Urothelium cell line (cell line): ENCODE results near the gene POLN.
A peak's percentile ranks its signal among the peaks of the same experiment; 100 is the strongest.

Experiments used
- DNase-seq: peaks from one replicate; pipeline ENCODE4 v3.0.0; 2011; ENCODE audit warnings: low spot score, mixed read lengths
- FAIRE-seq: peaks from 2 replicates; lab custom pipeline; 2011; peaks lifted over from hg19 to GRCh38; lab: Jason Lieb, UNC

The POLN gene

GRCh38 chr4:2252530-2253091 is 10.7 kb upstream of the POLN start:
- no peak for FAIRE-seq
- no peak for DNase-seq

- DNase-seq, result no peak
- no peak for FAIRE-seq
Measured at GRCh38 chr4:2251795-2252529, 10.0 kb upstream of the POLN start.

GRCh38 chr4:2251073-2251794 is 9.3 kb upstream of the POLN start:
- FAIRE-seq (no peak), DNase-seq (no peak)

- no peak for DNase-seq
- FAIRE-seq, result no peak
Measured at GRCh38 chr4:2250357-2251072, 8.6 kb upstream of the POLN start.

- no peak for FAIRE-seq
- DNase-seq, result no peak
Measured at GRCh38 chr4:2249526-2250356, 7.8 kb upstream of the POLN start.

- no peak for FAIRE-seq
Measured at GRCh38 chr4:2248821-2249261, 6.9 kb upstream of the POLN start.

GRCh38 chr4:2248044-2248780 is 6.3 kb upstream of the POLN start:
- no peak for FAIRE-seq
- DNase-seq, result no peak

More at GRCh38 chr4:2248821-2249261, 6.9 kb upstream of the POLN start:
- no peak for DNase-seq

- FAIRE-seq (no peak), DNase-seq (no peak)
Measured at GRCh38 chr4:2247128-2248043, 5.5 kb upstream of the POLN start.

GRCh38 chr4:2246384-2247127 is 4.6 kb upstream of the POLN start:
- FAIRE-seq, result no peak
- no peak for DNase-seq

- no peak for DNase-seq
Measured at GRCh38 chr4:2245787-2246275, 3.9 kb upstream of the POLN start.

GRCh38 chr4:2245057-2245786 is 3.3 kb upstream of the POLN start:
- FAIRE-seq (no peak), DNase-seq (no peak)

More at GRCh38 chr4:2245787-2246275, 3.9 kb upstream of the POLN start:
- no peak for FAIRE-seq

GRCh38 chr4:2243681-2244380 is 1.9 kb upstream of the POLN start:
- DNase-seq (no peak), FAIRE-seq (peak; percentile 42)

- no peak for DNase-seq
- no peak for FAIRE-seq
Measured at GRCh38 chr4:2241003-2241402, 918 bp downstream of the POLN start.

GRCh38 chr4:2236944-2237666 is 4.8 kb downstream of the POLN start:
- FAIRE-seq, result no peak
- no peak for DNase-seq

GRCh38 chr4:2231082-2231481 is 10.8 kb downstream of the POLN start:
- FAIRE-seq (no peak), DNase-seq (no peak)

- no peak for FAIRE-seq
- no peak for DNase-seq
Measured at GRCh38 chr4:2226261-2226660, 15.7 kb downstream of the POLN start.
